IMR-90 (cell line): ENCODE results near the gene SEMA6A. TPM values are rescaled to one million over a fixed set of nuclear protein-coding genes. Genes with fewer than 3 reads are reported as not detected.

ENCODE experiments used
- ATAC-seq: fragments of 200-7000 bp; cut with Tn5 transposase; 2 replicates; pipeline ENCODE4 v1.9.1; 2020; ENCODE audit warnings: low read depth, mild to moderate bottlenecking, moderate library complexity
- BruUV-seq: library from RNA; stranded (reverse); fragments of 400-500 nt; replicated peaks from 2 replicates; lab custom pipeline; 2021; lab: Mats Ljungman, UMichigan
- CTCF ChIA-PET: fragments of 300-600 bp; formaldehyde crosslinking; extraction: SDS; loops from one replicate; lab custom pipeline; 2021; ENCODE audit warnings: antibody characterized with exemption; lab: Yijun Ruan, JAX
- POLR2A ChIA-PET: fragments of 300-600 bp; sonication (Branson Sonifier 250); formaldehyde crosslinking; loops from one replicate; lab custom pipeline; 2022; ENCODE audit warnings: antibody characterized with exemption; ENCODE audit not compliant: unreplicated experiment; lab: Charles Lee
- DNase-seq: peaks from one replicate; pipeline ENCODE4 v3.0.0; 2013
- H2AFZ ChIP-seq: replicated peaks from 2 replicates; pipeline ENCODE3; 2013; ENCODE audit warnings: low read length, mild to moderate bottlenecking; ENCODE audit not compliant: poor library complexity
- H2AK5ac ChIP-seq: 2 replicates; pipeline ENCODE4 v1.6.1; 2013; ENCODE audit warnings: low read depth, low read length, inconsistent platforms
- H2AK9ac ChIP-seq: replicated peaks from 2 replicates; pipeline ENCODE3; 2013; ENCODE audit warnings: mild to moderate bottlenecking, low read depth, low read length, moderate library complexity; ENCODE audit not compliant: poor library complexity
- H2BK120ac ChIP-seq: 2 replicates; pipeline ENCODE4 v1.6.1; 2013; ENCODE audit warnings: low read depth, low read length, inconsistent platforms
- H2BK15ac ChIP-seq: 3 replicates; pipeline ENCODE4 v1.6.1; 2013; ENCODE audit warnings: low read depth, low read length, inconsistent platforms
- H2BK20ac ChIP-seq: 2 replicates; pipeline ENCODE4 v1.6.1; 2013; ENCODE audit warnings: low read depth, mild to moderate bottlenecking, inconsistent platforms, low read length, moderate library complexity
- H2BK5ac ChIP-seq: 2 replicates; pipeline ENCODE4 v1.6.1; 2013; ENCODE audit warnings: mild to moderate bottlenecking, low read depth, low read length, inconsistent platforms; ENCODE audit not compliant: poor library complexity, severe bottlenecking
- H3K14ac ChIP-seq: replicated peaks from 2 replicates; pipeline ENCODE4 v1.6.1; 2013; ENCODE audit warnings: low read depth, low read length, inconsistent platforms
- H3K18ac ChIP-seq: 2 replicates; pipeline ENCODE4 v1.6.1; 2013; ENCODE audit warnings: low read depth, low read length, control low read depth
- H3K23ac ChIP-seq: 2 replicates; pipeline ENCODE4 v1.6.1; 2013; ENCODE audit warnings: low read depth, low read length, inconsistent platforms
- H3K27ac ChIP-seq: 2 replicates; pipeline ENCODE4 v1.5.1; 2013; ENCODE audit warnings: mild to moderate bottlenecking, control low read depth, low read length; ENCODE audit not compliant: insufficient read depth
- H3K27me3 ChIP-seq: 2 replicates; pipeline ENCODE4 v1.6.1; 2013; ENCODE audit warnings: low read length; ENCODE audit not compliant: control insufficient read depth, insufficient read depth
- H3K36me3 ChIP-seq: 2 replicates; pipeline ENCODE4 v1.6.1; 2013; ENCODE audit warnings: low read length, mixed read lengths; ENCODE audit not compliant: control insufficient read depth, insufficient read depth
- H3K4ac ChIP-seq: 2 replicates; pipeline ENCODE4 v1.6.1; 2013; ENCODE audit warnings: low read depth, low read length, inconsistent platforms
- H3K4me1 ChIP-seq: 2 replicates; pipeline ENCODE4 v1.6.1; 2013; ENCODE audit warnings: low read length, mixed read lengths; ENCODE audit not compliant: control insufficient read depth, insufficient read depth
- H3K4me2 ChIP-seq: 2 replicates; pipeline ENCODE4 v1.6.1; 2013; ENCODE audit warnings: low read depth, mild to moderate bottlenecking, control low read depth, low read length, moderate library complexity
- H3K4me3 ChIP-seq: 2 replicates; pipeline ENCODE4 v1.5.1; 2013; ENCODE audit warnings: low read depth, mild to moderate bottlenecking, control low read depth, low read length, moderate library complexity; ENCODE audit not compliant: insufficient read depth
- H3K56ac ChIP-seq: 2 replicates; pipeline ENCODE4 v1.6.1; 2013; ENCODE audit warnings: low read length, inconsistent platforms; ENCODE audit not compliant: insufficient read depth; ENCODE audit errors: extremely low read depth
- H3K79me1 ChIP-seq, 2 experiments: 2 replicates each; pipeline ENCODE4 v1.6.1; 2013; ENCODE audit warnings: low read length in 2 of 2, inconsistent platforms in 1 of 2, low read depth in 1 of 2
- H3K9ac ChIP-seq: 2 replicates; pipeline ENCODE4 v1.6.1; 2013; ENCODE audit warnings: low read depth, low read length, control low read depth
- H3K9me1 ChIP-seq: 2 replicates; pipeline ENCODE4 v1.6.1; 2013; ENCODE audit warnings: low read length, inconsistent platforms; ENCODE audit not compliant: insufficient read depth
- H3K9me3 ChIP-seq: 2 replicates; pipeline ENCODE4 v1.6.1; 2013; ENCODE audit warnings: low read length; ENCODE audit not compliant: control insufficient read depth, insufficient read depth
- H4K20me1 ChIP-seq: 2 replicates; pipeline ENCODE4 v1.6.1; 2013; ENCODE audit warnings: low read length, inconsistent platforms; ENCODE audit not compliant: insufficient read depth
- H4K5ac ChIP-seq: 2 replicates; pipeline ENCODE4 v1.6.1; 2013; ENCODE audit warnings: mild to moderate bottlenecking, low read depth, low read length, control low read depth
- H4K8ac ChIP-seq, 2 experiments: 2 replicates each; pipeline ENCODE4 v1.6.1; 2013; ENCODE audit warnings: low read depth in 2 of 2, low read length in 2 of 2, control low read depth in 1 of 2, inconsistent platforms in 1 of 2
- H4K91ac ChIP-seq: 2 replicates; pipeline ENCODE4 v1.6.1; 2013; ENCODE audit warnings: low read depth, low read length, inconsistent platforms; ENCODE audit not compliant: insufficient read depth
- BHLHE40 ChIP-seq: fragments of 150-350 bp; IDR thresholded peaks from 2 replicates; pipeline ENCODE4 v1.6.1; 2016; ENCODE audit warnings: mild to moderate bottlenecking, low read depth, low read length
- CEBPB ChIP-seq: IDR thresholded peaks from 2 replicates; pipeline ENCODE4 v1.6.1; 2012; ENCODE audit warnings: low read depth, low read length, improper control_type of control experiment
- CHD1 ChIP-seq: IDR thresholded peaks from 2 replicates; pipeline ENCODE4 v1.6.1; 2012; ENCODE audit warnings: low read depth, low read length, improper control_type of control experiment
- CTCF ChIP-seq: conservative IDR thresholded peaks from 2 replicates; pipeline ENCODE4 v1.5.1; 2012; ENCODE audit warnings: mild to moderate bottlenecking, low read depth, low read length, improper control_type of control experiment
- ELK1 ChIP-seq: fragments of 150-350 bp; IDR thresholded peaks from 2 replicates; pipeline ENCODE4 v1.6.1; 2016; ENCODE audit warnings: low read depth, mild to moderate bottlenecking, low read length, moderate library complexity, borderline replicate concordance
- FOS ChIP-seq: fragments of 150-350 bp; IDR thresholded peaks from 2 replicates; pipeline ENCODE4 v1.6.1; 2016; ENCODE audit warnings: low read depth, low read length
- MAFK ChIP-seq: IDR thresholded peaks from 2 replicates; pipeline ENCODE4 v1.6.1; 2012; ENCODE audit warnings: low read depth, low read length, improper control_type of control experiment
- MAZ ChIP-seq: IDR thresholded peaks from 2 replicates; pipeline ENCODE4 v1.6.1; 2012; ENCODE audit warnings: low read depth, mild to moderate bottlenecking, low read length, improper control_type of control experiment, moderate library complexity, borderline replicate concordance
- MXI1 ChIP-seq: IDR thresholded peaks from 2 replicates; pipeline ENCODE4 v1.6.1; 2012; ENCODE audit warnings: low read depth, mild to moderate bottlenecking, low read length, moderate library complexity, borderline replicate concordance
- NFE2L2 ChIP-seq: fragments of 150-350 bp; IDR thresholded peaks from 2 replicates; pipeline ENCODE4 v1.6.1; 2016; ENCODE audit warnings: low read depth, mild to moderate bottlenecking, low read length
- POLR2A ChIP-seq: IDR thresholded peaks from 2 replicates; pipeline ENCODE4 v1.6.1; 2012; ENCODE audit warnings: mild to moderate bottlenecking, low read depth, low read length
- RAD21 ChIP-seq: IDR thresholded peaks from 2 replicates; pipeline ENCODE4 v1.6.1; 2012; ENCODE audit warnings: low read length, improper control_type of control experiment
- RCOR1 ChIP-seq: IDR thresholded peaks from 2 replicates; pipeline ENCODE4 v1.6.1; 2012; ENCODE audit warnings: mild to moderate bottlenecking, low read length, improper control_type of control experiment; ENCODE audit not compliant: insufficient replicate concordance
- RFX5 ChIP-seq: IDR thresholded peaks from 2 replicates; pipeline ENCODE4 v1.8.0; 2012; ENCODE audit warnings: low read depth, mild to moderate bottlenecking, low read length, moderate library complexity
- USF2 ChIP-seq: fragments of 150-350 bp; IDR thresholded peaks from 2 replicates; pipeline ENCODE4 v1.6.1; 2017; ENCODE audit warnings: mild to moderate bottlenecking, antibody characterized with exemption, low read length, low read depth
- WGBS, 2 experiments: methylation state at CpG; one replicate each; pipeline versions ENCODE4 v1.1.5 to v1.1.7; 2013; ENCODE audit warnings: missing lambda C conversion rate in 2 of 2; ENCODE audit not compliant: insufficient read length in 1 of 2; ENCODE audit errors: extremely low coverage in 2 of 2; 5-methylcytosine and 5-hydroxymethylcytosine counted together
- dilution Hi-C: fragments of 300-500 bp; cut with HindIII; formaldehyde crosslinking; loops from one replicate; pipeline ENCODE4 v1.14.3; 2018; ENCODE audit warnings: low sequenced_read_pairs; ENCODE audit not compliant: unreplicated experiment
- in situ Hi-C: fragments of 300-500 bp; cut with MboI; formaldehyde crosslinking; loops from 3 replicates; pipeline ENCODE4 v1.14.3; 2019; ENCODE audit warnings: low sequenced_read_pairs, inconsistent platforms, mixed read lengths
- intact Hi-C: fragments of 100-400 bp; cut with micrococcal nuclease; formaldehyde crosslinking; loops from 2 replicates; pipeline ENCODE4 v1.10.0; 2022
- polyA plus RNA-seq, 3 experiments: library from polyadenylated mRNA; depleted of rRNA; stranded (reverse); fragments of >200 nt; gene quantifications; 2 replicates each; pipeline ENCODE4 v1.2.3, GENCODE V29; 2012; ENCODE audit warnings: low replicate concordance in 1 of 3
- total RNA-seq: library from RNA; depleted of rRNA; stranded (reverse); fragments of >200 nt; gene quantifications from 2 replicates; pipeline ENCODE4 v1.2.3, GENCODE V29; 2012

SEMA6A gene
- total and polyA plus RNA-seq, 2 of the 4 experiments (the other 2 are of a cell fraction): 0.27 to 0.36 TPM

- Histone ChIP-seq H2AFZ (peak overlapping the region; percentile 78), H3K9me1 (no peaks in the 10 kb centered on the region), H3K27ac (no peak overlapping the region), H3K56ac (no peak overlapping the region), H2AK5ac (no peak overlapping the region), H2BK20ac (no peak overlapping the region), H3K4me3 (peak overlapping the region; percentile 69), H3K36me3 (no peaks in the 10 kb centered on the region), H3K27me3 (peaks cover 49% of the 10 kb centered on the region), H4K8ac (no peak overlapping the region), H3K18ac (no peak overlapping the region), H4K91ac (no peak overlapping the region), H3K4me2 (peak overlapping the region; percentile 88), H3K79me1 (no peaks in the 10 kb centered on the region), H2BK5ac (no peak overlapping the region), H2BK120ac (no peak overlapping the region), H2AK9ac (no peak overlapping the region), H3K23ac (peak overlapping the region; percentile 30; the same call in 1 of the 2 replicates), H3K4me1 (no peaks in the 10 kb centered on the region; the same call in 1 of the 2 replicates), H3K9me3 (no peaks in the 10 kb centered on the region; the same call in 1 of the 2 replicates), H3K14ac (no peak overlapping the region), H2BK15ac (no peak overlapping the region), H3K4ac (no peak overlapping the region), H4K5ac (no peak overlapping the region), H4K20me1 (no peaks in the 10 kb centered on the region), H3K9ac (no peak overlapping the region)
- dilution Hi-C loops: no loop called here
- ChIA-PET POLR2A (no interaction called here), CTCF (interaction anchor here (0.5 kb wide), 1 partner anchor 22 kb away, joined by 3 read pairs; no protein-coding TSS in a partner anchor)
- in situ Hi-C loops: no loop called here
- 3% methylated on average over 24 of the region's 61 CpGs; no CpG with 5 or more reads in 1 of the 2 experiments for WGBS, 2 experiments
- ATAC-seq (no peak), DNase-seq (no peak)
- intact Hi-C loops: loop anchor here (5.0 to 10.0 kb wide), 3 partner anchors 302 to 941 kb away; no protein-coding TSS in a partner anchor
- no TSS peak for BruUV-seq
- TF ChIP-seq RAD21 (no peak), FOS (no peak), CEBPB (no peak), CHD1 (no peak), CTCF (no peak), POLR2A (no peak), BHLHE40 (no peak), RFX5 (no peak), MAFK (no peak), RCOR1 (no peak), ELK1 (no peak), MXI1 (no peak), MAZ (no peak), USF2 (no peak), NFE2L2 (no peak)
Observed at GRCh38 chr5:116573702-116574366, 789 bp downstream of the SEMA6A start.
